GM23248 (cell line): ENCODE data around the gene FN3KRP. TPM values are rescaled to one million over a fixed set of nuclear protein-coding genes. Genes with fewer than 3 reads are reported as not detected.
A peak's percentile ranks its signal among the peaks of the same experiment; 100 is the strongest.
"Not testable (repeated sequence)": the region's sequence is repeated elsewhere in the genome, so short reads cannot be mapped to it uniquely, and the experiment has no call there.

ENCODE experiments used
- DNase-seq: peaks from one replicate; pipeline ENCODE4 v3.0.0-alpha.2; 2015
- H2AFZ ChIP-seq: fragments of 200-600 bp; sonication (generic); 2 replicates; pipeline ENCODE4 v1.6.1; 2016; ENCODE audit warnings: antibody characterized with exemption
- H3F3A ChIP-seq: fragments of 200-600 bp; sonication (generic); 2 replicates; pipeline ENCODE4 v1.6.1; 2016; ENCODE audit warnings: mild to moderate bottlenecking, antibody characterized with exemption, mixed run types; ENCODE audit not compliant: insufficient read depth
- H3K27ac ChIP-seq: fragments of 200-600 bp; sonication (generic); 2 replicates; pipeline ENCODE4 v1.5.1; 2016; ENCODE audit warnings: mild to moderate bottlenecking
- H3K27me3 ChIP-seq: fragments of 200-600 bp; sonication (generic); replicated peaks from 2 replicates; pipeline ENCODE4 v1.6.1; 2016; ENCODE audit warnings: mild to moderate bottlenecking; ENCODE audit not compliant: insufficient read depth
- H3K36me3 ChIP-seq: fragments of 200-600 bp; sonication (generic); 2 replicates; pipeline ENCODE4 v1.6.1; 2016; ENCODE audit warnings: low read depth, mild to moderate bottlenecking
- H3K4me1 ChIP-seq: fragments of 200-600 bp; sonication (generic); 2 replicates; pipeline ENCODE4 v1.6.1; 2016; ENCODE audit warnings: mild to moderate bottlenecking; ENCODE audit not compliant: insufficient read depth
- H3K4me2 ChIP-seq: fragments of 200-600 bp; sonication (generic); one replicate; pipeline ENCODE4 v1.6.1; 2016; ENCODE audit warnings: mild to moderate bottlenecking; ENCODE audit not compliant: unreplicated experiment
- H3K4me3 ChIP-seq: fragments of 200-600 bp; sonication (generic); 2 replicates; pipeline ENCODE4 v1.5.1; 2016; ENCODE audit warnings: mild to moderate bottlenecking
- H3K79me2 ChIP-seq: fragments of 200-600 bp; sonication (generic); 2 replicates; pipeline ENCODE4 v1.6.1; 2016; ENCODE audit warnings: mild to moderate bottlenecking; ENCODE audit not compliant: insufficient read depth
- H3K9ac ChIP-seq: fragments of 200-600 bp; sonication (generic); 2 replicates; pipeline ENCODE4 v1.6.1; 2016; ENCODE audit warnings: mild to moderate bottlenecking
- H3K9me2 ChIP-seq: fragments of 200-600 bp; sonication (generic); 2 replicates; pipeline ENCODE4 v1.6.1; 2016; ENCODE audit warnings: mixed run types, mild to moderate bottlenecking, moderate library complexity; ENCODE audit not compliant: insufficient read depth
- H3K9me3 ChIP-seq: fragments of 200-600 bp; sonication (generic); one replicate; pipeline ENCODE4 v1.6.1; 2017; ENCODE audit warnings: low read depth
- H4K20me1 ChIP-seq: fragments of 200-600 bp; sonication (generic); 2 replicates; pipeline ENCODE4 v1.6.0; 2016; ENCODE audit not compliant: insufficient read depth
- EZH2 ChIP-seq: fragments of 200-600 bp; sonication (generic); IDR thresholded peaks from 2 replicates; pipeline ENCODE4 v1.6.1; 2018; ENCODE audit warnings: antibody characterized with exemption, mild to moderate bottlenecking; ENCODE audit not compliant: insufficient read depth, poor library complexity, severe bottlenecking
- EZH2phosphoT487 ChIP-seq: fragments of 200-600 bp; sonication (generic); IDR thresholded peaks from 2 replicates; pipeline ENCODE4 v1.6.1; 2018; ENCODE audit warnings: antibody characterized with exemption, moderate library complexity, mild to moderate bottlenecking, low read depth; ENCODE audit not compliant: insufficient read depth
- WGBS, 2 experiments: methylation state at CpG; one replicate each; pipeline ENCODE4 v1.1.6; 2015 to 2017; ENCODE audit warnings: low lambda C conversion rate in 2 of 2, low coverage in 1 of 2; ENCODE audit errors: missing lambda C conversion rate in 2 of 2; 5-methylcytosine and 5-hydroxymethylcytosine counted together
- in situ Hi-C: fragments of 300-500 bp; cut with MboI; formaldehyde crosslinking; loops from 2 replicates; pipeline ENCODE4 v1.15.0; 2020
- polyA plus RNA-seq: library from polyadenylated mRNA; unstranded; fragments of >200 nt; fragmentation: Nextera tagmentation; extraction: Ambion mirVana; gene quantifications from 2 replicates; pipeline ENCODE4 v1.2.1, GENCODE V29; 2016
- total RNA-seq: library from RNA; depleted of rRNA; stranded (reverse); fragments of >200 nt; shearing (Covaris generic); gene quantifications from 2 replicates; pipeline ENCODE4 v1.2.3, GENCODE V29; 2014

The FN3KRP gene
- total and polyA plus RNA-seq, 2 experiments from 2014 or later, result 33.8 to 45.2 TPM

DNA sequence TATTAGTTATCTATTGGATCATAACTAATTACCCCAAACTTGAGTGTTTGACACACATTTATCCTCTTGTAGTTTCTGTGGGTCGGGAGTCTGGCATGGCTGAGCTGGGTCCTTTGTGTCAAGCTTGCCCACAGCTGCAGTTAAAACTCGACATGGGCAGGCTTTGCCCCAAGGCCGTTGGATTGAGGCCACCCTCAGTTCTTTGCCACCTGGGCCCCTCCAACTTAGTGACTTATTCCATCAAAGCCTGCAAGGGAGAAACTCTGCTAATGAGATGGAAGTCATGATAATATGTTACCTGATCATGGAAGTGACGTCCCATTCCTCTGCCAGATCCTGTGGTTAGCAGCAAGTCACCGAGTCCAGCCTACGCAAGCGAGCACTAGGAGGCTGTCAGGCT lies 52.5 kb downstream of the FN3KRP start:
- no peak overlapping the region for H2AFZ ChIP-seq
- no peaks in the 10 kb centered on the region for H4K20me1 ChIP-seq
- H3K27me3 ChIP-seq, result no peaks in the 10 kb centered on the region
- H3K9ac ChIP-seq, result no peak overlapping the region
- no peak for TF ChIP-seq EZH2phosphoT487
- TF ChIP-seq EZH2, result no peak
- in situ Hi-C loops, result no loop called here
- no peaks in the 10 kb centered on the region; the same call in 1 of the 2 replicates for H3K4me1 ChIP-seq
- no peak overlapping the region for H3K4me3 ChIP-seq
- H3K9me3 ChIP-seq, result no peaks in the 10 kb centered on the region
- 96 to 99% methylated on average over 7 of the region's 7 CpGs for WGBS, 2 experiments
- H3K36me3 ChIP-seq, result peaks cover 6% of the 10 kb centered on the region; the same call in 1 of the 2 replicates
- DNase-seq, result no peak
- no peak overlapping the region for H3K4me2 ChIP-seq
- H3F3A ChIP-seq, result no peaks in the 10 kb centered on the region
- H3K79me2 ChIP-seq, result no peaks in the 10 kb centered on the region
- H3K9me2 ChIP-seq, result no peaks in the 10 kb centered on the region
- H3K27ac ChIP-seq, result no peak overlapping the region

DNA sequence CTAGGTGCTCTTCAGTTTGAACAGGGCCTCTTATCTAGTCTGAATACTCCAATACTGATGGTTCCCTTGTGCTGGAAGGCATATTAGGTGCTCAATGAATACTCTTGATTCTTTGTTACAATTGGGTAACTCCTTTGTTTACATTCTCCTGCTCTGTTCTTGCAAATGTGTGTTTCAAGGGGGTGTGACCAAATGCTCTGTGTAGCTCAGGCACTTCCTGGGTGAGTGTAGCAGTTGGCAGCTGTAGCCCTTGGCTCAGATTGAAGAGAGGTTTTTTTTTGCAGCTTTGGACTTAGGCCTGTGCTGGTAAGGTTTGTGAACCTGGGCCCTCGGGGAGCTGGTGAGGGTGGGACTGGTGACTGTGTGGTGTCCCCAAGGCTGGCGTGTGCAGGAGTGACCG lies 55.5 kb downstream of the FN3KRP start:
- H3K79me2 ChIP-seq, result no peaks in the 10 kb centered on the region
- WGBS, 2 experiments, result 93 to 94% methylated on average over 3 of the region's 3 CpGs
- no peak overlapping the region for H3K4me2 ChIP-seq
- DNase-seq, result peak; percentile 83
- no peak overlapping the region for H2AFZ ChIP-seq
- H3K9ac ChIP-seq, result no peak overlapping the region
- H3K27me3 ChIP-seq, result no peaks in the 10 kb centered on the region
- in situ Hi-C loops, result no loop called here
- TF ChIP-seq EZH2phosphoT487, result no peak
- no peak overlapping the region for H3K27ac ChIP-seq
- peaks cover 4% of the 10 kb centered on the region; the same call in 1 of the 2 replicates for H3K36me3 ChIP-seq
- H3K9me2 ChIP-seq, result no peaks in the 10 kb centered on the region
- H3K9me3 ChIP-seq, result no peaks in the 10 kb centered on the region
- H3K4me3 ChIP-seq, result no peak overlapping the region
- H3K4me1 ChIP-seq, result no peaks in the 10 kb centered on the region; the same call in 1 of the 2 replicates
- no peaks in the 10 kb centered on the region for H4K20me1 ChIP-seq
- no peaks in the 10 kb centered on the region for H3F3A ChIP-seq

DNA sequence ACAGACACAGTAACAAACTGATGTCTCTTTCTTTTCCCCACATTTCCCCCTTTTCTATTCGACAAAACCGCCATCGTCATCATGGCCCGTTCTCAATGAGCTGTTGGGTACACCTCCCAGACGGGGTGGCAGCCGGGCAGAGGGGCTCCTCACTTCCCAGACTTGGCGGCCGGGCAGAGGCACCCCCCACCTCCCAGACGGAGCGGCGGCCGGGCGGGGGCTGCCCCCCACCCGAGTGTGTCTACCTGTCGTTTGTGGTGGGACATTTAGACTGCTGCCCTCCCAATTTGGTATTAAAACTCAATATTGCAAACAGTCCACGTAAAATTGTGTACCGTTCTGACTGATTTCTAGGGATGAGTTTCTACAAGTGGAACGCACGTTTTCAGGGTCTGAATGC lies 58.0 kb downstream of the FN3KRP start:
- H3K36me3 ChIP-seq, H3F3A ChIP-seq, H3K27ac ChIP-seq, H3K4me3 ChIP-seq, H3K27me3 ChIP-seq, H4K20me1 ChIP-seq, H3K9me3 ChIP-seq, H3K4me1 ChIP-seq, H3K79me2 ChIP-seq, H3K9me2 ChIP-seq, H3K9ac ChIP-seq, DNase-seq, in situ Hi-C loops: not testable (repeated sequence)
- Histone ChIP-seq H3K4me2 (peak overlapping the region; percentile 78), H2AFZ (peak overlapping the region; percentile 45; the same call in 1 of the 2 replicates)
- 74 to 79% methylated on average over 17 to 19 of the region's 19 CpGs for WGBS, 2 experiments

DNA sequence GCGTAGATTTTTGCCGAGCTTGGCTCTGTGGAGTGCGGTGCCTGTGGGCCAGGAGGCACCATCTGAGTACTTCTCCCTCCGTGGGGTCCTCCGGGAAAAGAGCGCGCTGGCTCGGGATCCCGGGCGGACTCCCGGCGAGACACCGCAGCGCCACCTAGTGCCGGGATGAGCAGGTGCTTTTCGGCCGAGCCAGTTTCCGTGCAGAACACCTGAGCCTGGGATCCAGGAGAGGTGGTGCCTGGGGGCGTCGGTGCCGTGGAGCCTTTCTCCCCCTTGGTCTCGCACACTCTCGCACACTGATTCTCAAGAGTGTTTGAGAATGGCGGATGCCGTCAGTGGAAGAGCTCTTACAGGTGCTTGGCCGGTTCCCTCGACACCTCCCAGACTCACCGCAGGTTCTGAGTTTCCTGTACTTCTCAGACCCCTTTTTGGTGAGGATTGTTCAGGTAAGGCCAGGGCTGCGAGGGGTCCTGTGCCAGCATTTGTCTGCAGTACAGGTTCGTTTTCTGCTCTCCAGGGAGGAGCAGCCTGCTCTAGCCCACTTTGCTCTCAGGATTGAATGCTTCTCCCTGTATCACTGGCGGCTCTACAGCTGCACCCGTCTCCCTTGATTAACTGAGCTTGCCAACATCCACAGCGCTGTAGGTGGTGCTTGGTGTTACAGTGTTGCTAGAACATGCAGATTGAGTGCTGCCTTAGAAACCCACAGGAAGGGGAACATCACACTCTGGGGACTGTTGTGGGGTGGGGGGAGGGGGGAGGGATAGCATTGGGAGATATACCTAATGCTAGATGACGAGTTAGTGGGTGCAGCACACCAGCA lies 58.7 kb downstream of the FN3KRP start:
- in situ Hi-C loops, result no loop called here
- Histone ChIP-seq H3K9me2 (no peaks in the 10 kb centered on the region), H3K9me3 (no peaks in the 10 kb centered on the region), H3K36me3 (peaks cover 4% of the 10 kb centered on the region; the same call in 1 of the 2 replicates), H4K20me1 (no peaks in the 10 kb centered on the region), H3K27ac (no peak overlapping the region), H3K9ac (no peak overlapping the region), H3K4me2 (peak overlapping the region; percentile 78), H3K4me3 (peak overlapping the region; percentile 42; the same call in 1 of the 2 replicates), H3K27me3 (no peaks in the 10 kb centered on the region), H3K4me1 (no peaks in the 10 kb centered on the region; the same call in 1 of the 2 replicates), H2AFZ (peak overlapping the region; percentile 45), H3F3A (no peaks in the 10 kb centered on the region), H3K79me2 (no peaks in the 10 kb centered on the region)
- peak; percentile 66 for DNase-seq
- TF ChIP-seq EZH2 (no peak), EZH2phosphoT487 (no peak)
- 35 to 38% methylated on average over 34 of the region's 34 CpGs for WGBS, 2 experiments
